Breast epithelium (tissue), 3 donors: ENCODE measurements around the gene SMARCA4.

ENCODE experiments used
- CTCF ChIP-seq, 3 donors: fragments of 450-650 bp; IDR thresholded peaks; one replicate each; pipeline ENCODE4 v1.5.1; 2016 to 2017; ENCODE audit warnings: antibody characterized with exemption in 3 of 3, mild to moderate bottlenecking in 3 of 3, moderate library complexity in 3 of 3
- POLR2A ChIP-seq: fragments of 450-650 bp; IDR thresholded peaks from one replicate; pipeline ENCODE4 v1.6.1; 2016; ENCODE audit warnings: antibody characterized with exemption, mild to moderate bottlenecking, moderate library complexity
- POLR2AphosphoS5 ChIP-seq, 3 donors: sonication (generic); formaldehyde crosslinking; IDR thresholded peaks; one replicate each; pipeline ENCODE4 v1.6.1; 2017; ENCODE audit warnings: antibody characterized with exemption in 3 of 3

- TF ChIP-seq CTCF (IDR thresholded peaks at IDR 0.05) (no peak), POLR2A (no peak), POLR2AphosphoS5 (IDR thresholded peaks at IDR 0.05) (no peak)
Observed at GRCh38 chr19:10966809-10967208, 6.0 kb downstream of the SMARCA4 start.
